K562 (cell line): ENCODE results near the gene CEP78. TPM values are rescaled to one million over a fixed set of nuclear protein-coding genes. Genes with fewer than 3 reads are reported as not detected.

Source experiments
- ATAC-seq: fragments of 200-7000 bp; cut with Tn5 transposase; 3 replicates; pipeline ENCODE4 v1.9.1; 2020; ENCODE audit warnings: moderate library complexity
- BruUV-seq: library from RNA; stranded (reverse); fragments of 400-500 nt; replicated peaks from 2 replicates; lab custom pipeline; 2021; lab: Mats Ljungman, UMichigan
- CTCF ChIA-PET: fragments of 300-600 bp; formaldehyde crosslinking; extraction: SDS; loops from one replicate; lab custom pipeline; 2021; ENCODE audit warnings: low intra/inter-chr PET ratio; lab: Yijun Ruan, JAX
- POLR2A ChIA-PET: fragments of 300-600, 350-650 bp; sonication (Branson Sonifier 250); formaldehyde crosslinking; extraction: SDS; loops from one replicate; lab custom pipeline; 2021; ENCODE audit warnings: antibody characterized with exemption, inconsistent platforms; lab: Yijun Ruan, JAX
- DNase-seq, 4 experiments: peaks; one replicate each; pipeline versions ENCODE4 v3.0.0 to v3.0.0-alpha.2; 2011 to 2018; ENCODE audit warnings: low spot score in 3 of 4, mixed read lengths in 3 of 4; ENCODE audit errors: extremely low read depth in 1 of 4
- FAIRE-seq: peaks from 2 replicates; lab custom pipeline; 2011; peaks lifted over from hg19 to GRCh38; lab: Jason Lieb, UNC
- H2AFZ ChIP-seq: 2 replicates; pipeline ENCODE4 v1.6.0; 2011; ENCODE audit warnings: low read depth, low read length, control low read depth, inconsistent platforms
- H3K27ac ChIP-seq: fragments of 200-600 bp; 3 replicates; pipeline ENCODE4 v1.8.0; 2011; ENCODE audit warnings: low read depth, mild to moderate bottlenecking, control low read depth, inconsistent platforms, low read length, moderate library complexity, mixed read lengths; ENCODE audit errors: extremely low read depth
- H3K27me3 ChIP-seq, 2 experiments: fragments of 300-600 bp in 1 of 2; 2 replicates in 1 of 2; 3 replicates in 1 of 2; pipeline versions ENCODE4 v1.6.0 to v1.8.0; 2011; ENCODE audit warnings: inconsistent platforms in 2 of 2, low read length in 2 of 2, mild to moderate bottlenecking in 1 of 2, mixed read lengths in 1 of 2, moderate library complexity in 1 of 2; ENCODE audit not compliant: control insufficient read depth in 2 of 2, insufficient read depth in 2 of 2
- H3K36me3 ChIP-seq: fragments of 300-600 bp; 3 replicates; pipeline ENCODE4 v1.8.0; 2011; ENCODE audit warnings: mild to moderate bottlenecking, low read length, inconsistent platforms; ENCODE audit not compliant: control insufficient read depth, insufficient read depth
- H3K4me1 ChIP-seq, 2 experiments: fragments of 200-600 bp in 1 of 2; replicated peaks in 1 of 2; 2 replicates in 1 of 2; 3 replicates in 1 of 2; pipeline versions ENCODE4 v1.5.1 to v1.8.0; 2011; ENCODE audit warnings: inconsistent platforms in 2 of 2, low read length in 2 of 2, mild to moderate bottlenecking in 1 of 2, mixed read lengths in 1 of 2, moderate library complexity in 1 of 2; ENCODE audit not compliant: control insufficient read depth in 2 of 2, insufficient read depth in 2 of 2
- H3K4me2 ChIP-seq: 2 replicates; pipeline ENCODE4 v1.6.1; 2011; ENCODE audit warnings: low read length, control low read depth, inconsistent platforms, mixed read lengths; ENCODE audit not compliant: insufficient read depth
- H3K4me3 ChIP-seq: fragments of 200-600 bp; sonication (generic), shearing (Covaris generic); 2 replicates; pipeline ENCODE4 v1.5.1; 2016; ENCODE audit warnings: control low read depth, inconsistent platforms
- H3K79me2 ChIP-seq: fragments of 200-600 bp; 3 replicates; pipeline ENCODE4 v1.8.0; 2011; ENCODE audit warnings: low read length, inconsistent platforms; ENCODE audit not compliant: control insufficient read depth, insufficient read depth
- H3K9ac ChIP-seq, 2 experiments: 2 replicates each; pipeline versions ENCODE4 v1.6.0 to v1.6.1; 2011; ENCODE audit warnings: low read depth in 2 of 2, low read length in 2 of 2, control low read depth in 1 of 2, inconsistent platforms in 1 of 2, mild to moderate bottlenecking in 1 of 2, mixed read lengths in 1 of 2; ENCODE audit not compliant: insufficient read depth in 1 of 2
- H3K9me1 ChIP-seq: one replicate; pipeline ENCODE4 v1.6.0; 2011; ENCODE audit warnings: inconsistent platforms, mild to moderate bottlenecking, low read length, moderate library complexity; ENCODE audit not compliant: control insufficient read depth, insufficient read depth
- H3K9me3 ChIP-seq: replicated peaks from 2 replicates; pipeline ENCODE4 v1.5.1; 2011; ENCODE audit warnings: low read depth, low read length, inconsistent platforms; ENCODE audit not compliant: control insufficient read depth, insufficient read depth
- H4K20me1 ChIP-seq: replicated peaks from 2 replicates; pipeline ENCODE4 v1.6.1; 2011; ENCODE audit warnings: low read length, inconsistent platforms, mixed read lengths; ENCODE audit not compliant: control insufficient read depth, insufficient read depth
- RAD21 ChIP-seq, 2 experiments: fragments of 250-450 bp in 1 of 2; fragments of 450-650 bp in 1 of 2; sonication (Bioruptor Pico) in 1 of 2; formaldehyde crosslinking in 1 of 2; IDR thresholded peaks in 1 of 2; conservative IDR thresholded peaks in 1 of 2; 2 replicates each; pipeline versions ENCODE4 v1.4.0 to v1.8.0; 2020 to 2022; ENCODE audit warnings: mild to moderate bottlenecking in 2 of 2, moderate library complexity in 1 of 2
- WGBS: fragments of 100-300 bp; shearing (Covaris generic); methylation state at CpG from one replicate; pipeline ENCODE4 v1.1.6; 2016; ENCODE audit warnings: low coverage, mixed read lengths; ENCODE audit not compliant: insufficient coverage; ENCODE audit errors: missing lambda C conversion rate; 5-methylcytosine and 5-hydroxymethylcytosine counted together
- in situ Hi-C: fragments of 300-500 bp; cut with MboI; formaldehyde crosslinking; loops from 4 replicates; pipeline ENCODE4 v1.15.0; 2018; ENCODE audit warnings: inconsistent platforms, mixed read lengths
- intact Hi-C: fragments of 100-400 bp; cut with micrococcal nuclease; formaldehyde crosslinking; loops from 2 replicates; pipeline ENCODE4 v1.14.2; 2022
- polyA plus RNA-seq, 8 experiments: library from polyadenylated mRNA; depleted of rRNA in 4 of 8; stranded (reverse) in 5 of 8; unstranded in 3 of 8; fragments of >200 nt; fragmentation: Nextera tagmentation in 2 of 8; fragmentation: Illumina TruSeq in 1 of 8; extraction: Ambion mirVana in 2 of 8; extraction: Trizol in 1 of 8; gene quantifications; 2 replicates each; pipeline versions ENCODE4 v1.2.1 to v1.2.3, GENCODE V29; 2011 to 2014; ENCODE audit warnings: inconsistent platforms in 1 of 8, missing spikeins in 1 of 8
- total RNA-seq, 7 experiments: library from RNA; depleted of rRNA in 6 of 7; stranded (reverse); fragments of >200 nt in 6 of 7; fragmentation: Illumina TruSeq in 2 of 7; extraction: Trizol in 2 of 7; gene quantifications; 2 replicates each; pipeline versions ENCODE4 v1.2.1 to v1.2.3, GENCODE V29; 2011 to 2021; ENCODE audit warnings: low replicate concordance in 1 of 7
- TF ChIP-seq, protein P1 (sequence below), 2 experiments: fragments of 450-650 bp; IDR thresholded peaks; 2 replicates each; pipeline ENCODE4 v1.6.1; 2016
- TF ChIP-seq, protein P2 (sequence below), 3 experiments: IDR thresholded peaks in 2 of 3; conservative IDR thresholded peaks in 1 of 3; 2 replicates each; pipeline ENCODE4 v1.5.1; 2011 to 2012; ENCODE audit warnings: low read length in 3 of 3, mild to moderate bottlenecking in 3 of 3, control low read depth in 2 of 3, improper control_type of control experiment in 1 of 3, inconsistent platforms in 1 of 3, low read depth in 1 of 3, mixed read lengths in 1 of 3, moderate library complexity in 1 of 3; ENCODE audit not compliant: insufficient read depth in 2 of 3
- TF ChIP-seq, protein P3 (sequence below): fragments of 200-800 bp; sonication (Bioruptor generic); IDR thresholded peaks from 2 replicates; pipeline ENCODE4 v1.6.1; 2017; ENCODE audit warnings: missing genetic modification characterization, missing compliant biosample characterization
- TF ChIP-seq, protein P4 (sequence below), 2 experiments: fragments of 450-650 bp; formaldehyde crosslinking in 1 of 2; IDR thresholded peaks; 2 replicates each; pipeline versions ENCODE4 v1.4.0 to v1.6.1; 2014 to 2020; ENCODE audit warnings: mild to moderate bottlenecking in 2 of 2, borderline replicate concordance in 1 of 2, low read depth in 1 of 2

Gene CEP78
- total and polyA plus RNA-seq, 9 of the 15 experiments (the other 6 are each of a cell fraction or from before 2014, with no cell fraction given), result 3.5 to 26.0 (median 21.5) TPM

DNA sequence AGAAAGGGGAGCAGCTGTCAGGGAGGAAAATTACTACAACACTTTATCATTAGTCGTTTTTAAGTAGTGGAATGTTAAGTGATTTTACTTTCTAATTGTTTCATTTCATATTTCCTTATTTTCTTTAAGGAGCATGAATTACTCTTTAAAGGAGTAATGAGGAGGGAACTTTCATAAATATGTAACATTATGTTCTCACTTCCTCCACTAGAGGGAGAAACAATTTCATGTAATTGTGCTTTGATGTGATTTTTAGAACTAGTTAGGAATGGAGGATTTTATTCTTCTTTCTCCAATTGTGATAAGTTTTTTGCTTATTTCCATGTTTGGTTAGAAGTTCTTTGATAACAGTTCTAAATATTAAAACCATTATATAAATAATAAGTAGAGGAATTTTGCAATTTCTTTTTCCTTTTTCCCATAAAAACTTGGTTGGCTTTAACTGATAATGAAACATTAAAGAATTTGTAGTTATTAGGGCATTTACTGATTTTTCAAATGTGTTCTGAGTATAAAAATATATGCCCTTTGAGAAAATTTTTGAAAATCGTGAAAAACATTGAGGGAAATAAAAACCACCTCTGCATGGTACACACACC lies 25.6 kb downstream of the CEP78 start:
- in situ Hi-C loops, result no loop called here
- Histone ChIP-seq H3K79me2 (no peaks in the 10 kb centered on the region), H4K20me1 (no peaks in the 10 kb centered on the region), H3K27me3 (no peaks in the 10 kb centered on the region), H3K4me1 (no peaks in the 10 kb centered on the region), H3K9ac (no peak overlapping the region), H2AFZ (no peak overlapping the region), H3K4me2 (no peak overlapping the region), H3K9me1 (no peaks in the 10 kb centered on the region), H3K9me3 (no peaks in the 10 kb centered on the region), H3K27ac (no peak overlapping the region), H3K4me3 (no peak overlapping the region), H3K36me3 (peaks cover 23% of the 10 kb centered on the region)
- intact Hi-C loops, result loop anchor here (1.0 kb wide), 1 partner anchor 108 kb away; no protein-coding TSS in a partner anchor
- FAIRE-seq, result no peak
- 0% methylated on average over 2 of the region's 2 CpGs for WGBS
- peak; percentile 16 to 52; a peak in 2 of 4 replicates for TF ChIP-seq RAD21 (CRISPR knock-in tag; conservative IDR thresholded peaks at IDR 0.05 in 1 of 2, IDR thresholded peaks at IDR 0.05 in 1 of 2)
- TF ChIP-seq, protein P1, sequence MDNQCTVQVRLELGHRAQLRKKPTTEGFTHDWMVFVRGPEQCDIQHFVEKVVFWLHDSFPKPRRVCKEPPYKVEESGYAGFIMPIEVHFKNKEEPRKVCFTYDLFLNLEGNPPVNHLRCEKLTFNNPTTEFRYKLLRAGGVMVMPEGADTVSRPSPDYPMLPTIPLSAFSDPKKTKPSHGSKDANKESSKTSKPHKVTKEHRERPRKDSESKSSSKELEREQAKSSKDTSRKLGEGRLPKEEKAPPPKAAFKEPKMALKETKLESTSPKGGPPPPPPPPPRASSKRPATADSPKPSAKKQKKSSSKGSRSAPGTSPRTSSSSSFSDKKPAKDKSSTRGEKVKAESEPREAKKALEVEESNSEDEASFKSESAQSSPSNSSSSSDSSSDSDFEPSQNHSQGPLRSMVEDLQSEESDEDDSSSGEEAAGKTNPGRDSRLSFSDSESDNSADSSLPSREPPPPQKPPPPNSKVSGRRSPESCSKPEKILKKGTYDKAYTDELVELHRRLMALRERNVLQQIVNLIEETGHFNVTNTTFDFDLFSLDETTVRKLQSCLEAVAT (IDR thresholded peaks at IDR 0.05), result no peak
- TF ChIP-seq, protein P2, sequence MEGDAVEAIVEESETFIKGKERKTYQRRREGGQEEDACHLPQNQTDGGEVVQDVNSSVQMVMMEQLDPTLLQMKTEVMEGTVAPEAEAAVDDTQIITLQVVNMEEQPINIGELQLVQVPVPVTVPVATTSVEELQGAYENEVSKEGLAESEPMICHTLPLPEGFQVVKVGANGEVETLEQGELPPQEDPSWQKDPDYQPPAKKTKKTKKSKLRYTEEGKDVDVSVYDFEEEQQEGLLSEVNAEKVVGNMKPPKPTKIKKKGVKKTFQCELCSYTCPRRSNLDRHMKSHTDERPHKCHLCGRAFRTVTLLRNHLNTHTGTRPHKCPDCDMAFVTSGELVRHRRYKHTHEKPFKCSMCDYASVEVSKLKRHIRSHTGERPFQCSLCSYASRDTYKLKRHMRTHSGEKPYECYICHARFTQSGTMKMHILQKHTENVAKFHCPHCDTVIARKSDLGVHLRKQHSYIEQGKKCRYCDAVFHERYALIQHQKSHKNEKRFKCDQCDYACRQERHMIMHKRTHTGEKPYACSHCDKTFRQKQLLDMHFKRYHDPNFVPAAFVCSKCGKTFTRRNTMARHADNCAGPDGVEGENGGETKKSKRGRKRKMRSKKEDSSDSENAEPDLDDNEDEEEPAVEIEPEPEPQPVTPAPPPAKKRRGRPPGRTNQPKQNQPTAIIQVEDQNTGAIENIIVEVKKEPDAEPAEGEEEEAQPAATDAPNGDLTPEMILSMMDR (IDR thresholded peaks at IDR 0.05 in 2 of 3, conservative IDR thresholded peaks at IDR 0.05 in 1 of 3; ENCODE audit: insufficient read depth in 2 of 3, low read depth in 1 of 3, low read length in 3 of 3), result peak in 1 of 3 experiments; percentile 49; a peak in 4 of 6 replicates
- TF ChIP-seq, protein P3, sequence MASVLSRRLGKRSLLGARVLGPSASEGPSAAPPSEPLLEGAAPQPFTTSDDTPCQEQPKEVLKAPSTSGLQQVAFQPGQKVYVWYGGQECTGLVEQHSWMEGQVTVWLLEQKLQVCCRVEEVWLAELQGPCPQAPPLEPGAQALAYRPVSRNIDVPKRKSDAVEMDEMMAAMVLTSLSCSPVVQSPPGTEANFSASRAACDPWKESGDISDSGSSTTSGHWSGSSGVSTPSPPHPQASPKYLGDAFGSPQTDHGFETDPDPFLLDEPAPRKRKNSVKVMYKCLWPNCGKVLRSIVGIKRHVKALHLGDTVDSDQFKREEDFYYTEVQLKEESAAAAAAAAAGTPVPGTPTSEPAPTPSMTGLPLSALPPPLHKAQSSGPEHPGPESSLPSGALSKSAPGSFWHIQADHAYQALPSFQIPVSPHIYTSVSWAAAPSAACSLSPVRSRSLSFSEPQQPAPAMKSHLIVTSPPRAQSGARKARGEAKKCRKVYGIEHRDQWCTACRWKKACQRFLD, result no peak
- TF ChIP-seq, protein P4, sequence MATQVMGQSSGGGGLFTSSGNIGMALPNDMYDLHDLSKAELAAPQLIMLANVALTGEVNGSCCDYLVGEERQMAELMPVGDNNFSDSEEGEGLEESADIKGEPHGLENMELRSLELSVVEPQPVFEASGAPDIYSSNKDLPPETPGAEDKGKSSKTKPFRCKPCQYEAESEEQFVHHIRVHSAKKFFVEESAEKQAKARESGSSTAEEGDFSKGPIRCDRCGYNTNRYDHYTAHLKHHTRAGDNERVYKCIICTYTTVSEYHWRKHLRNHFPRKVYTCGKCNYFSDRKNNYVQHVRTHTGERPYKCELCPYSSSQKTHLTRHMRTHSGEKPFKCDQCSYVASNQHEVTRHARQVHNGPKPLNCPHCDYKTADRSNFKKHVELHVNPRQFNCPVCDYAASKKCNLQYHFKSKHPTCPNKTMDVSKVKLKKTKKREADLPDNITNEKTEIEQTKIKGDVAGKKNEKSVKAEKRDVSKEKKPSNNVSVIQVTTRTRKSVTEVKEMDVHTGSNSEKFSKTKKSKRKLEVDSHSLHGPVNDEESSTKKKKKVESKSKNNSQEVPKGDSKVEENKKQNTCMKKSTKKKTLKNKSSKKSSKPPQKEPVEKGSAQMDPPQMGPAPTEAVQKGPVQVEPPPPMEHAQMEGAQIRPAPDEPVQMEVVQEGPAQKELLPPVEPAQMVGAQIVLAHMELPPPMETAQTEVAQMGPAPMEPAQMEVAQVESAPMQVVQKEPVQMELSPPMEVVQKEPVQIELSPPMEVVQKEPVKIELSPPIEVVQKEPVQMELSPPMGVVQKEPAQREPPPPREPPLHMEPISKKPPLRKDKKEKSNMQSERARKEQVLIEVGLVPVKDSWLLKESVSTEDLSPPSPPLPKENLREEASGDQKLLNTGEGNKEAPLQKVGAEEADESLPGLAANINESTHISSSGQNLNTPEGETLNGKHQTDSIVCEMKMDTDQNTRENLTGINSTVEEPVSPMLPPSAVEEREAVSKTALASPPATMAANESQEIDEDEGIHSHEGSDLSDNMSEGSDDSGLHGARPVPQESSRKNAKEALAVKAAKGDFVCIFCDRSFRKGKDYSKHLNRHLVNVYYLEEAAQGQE (IDR thresholded peaks at IDR 0.05; ENCODE audit: borderline replicate concordance), result peak; percentile 17; the same call in 1 of the 2 replicates
- TF ChIP-seq, protein P4 (CRISPR knock-in tag; IDR thresholded peaks at IDR 0.05; ENCODE audit: low read depth), result no peak
- ChIA-PET POLR2A (interaction anchor here (0.7 kb wide), 1 partner anchor 21 kb away, joined by 3 read pairs; no protein-coding TSS in a partner anchor), CTCF (no interaction called here)
- ATAC-seq, result no peak
- DNase-seq, result peak; percentile 12 to 23 (median 18)
- BruUV-seq, result no TSS peak
